Karpas-422 (cell line): Measurements from ENCODE around the gene MSRB3. TPM values are rescaled to one million over a fixed set of nuclear protein-coding genes. Genes with fewer than 3 reads are reported as not detected.

Experiments
- DNase-seq: peaks from one replicate; pipeline ENCODE4 v3.0.0-alpha.2; 2015
- H2AFZ ChIP-seq: fragments of 200-600 bp; sonication (generic); 2 replicates; pipeline ENCODE4 v1.6.1; 2014; ENCODE audit warnings: antibody characterized with exemption, low read length, mixed read lengths
- H3K27ac ChIP-seq: fragments of 200-600 bp; sonication (generic); 2 replicates; pipeline ENCODE4 v1.5.1; 2014; ENCODE audit warnings: mild to moderate bottlenecking, low read length, moderate library complexity
- H3K27me3 ChIP-seq: fragments of 200-600 bp; sonication (generic); 2 replicates; pipeline ENCODE4 v1.6.1; 2014; ENCODE audit warnings: low read length, mixed read lengths
- H3K36me3 ChIP-seq: fragments of 200-600 bp; sonication (generic); 2 replicates; pipeline ENCODE4 v1.6.1; 2014; ENCODE audit warnings: low read length, mixed read lengths; ENCODE audit not compliant: insufficient read depth
- H3K4me1 ChIP-seq: fragments of 200-600 bp; sonication (generic); 2 replicates; pipeline ENCODE4 v1.6.1; 2014; ENCODE audit warnings: mild to moderate bottlenecking, low read length, mixed read lengths
- H3K4me2 ChIP-seq: fragments of 200-600 bp; sonication (generic); 2 replicates; pipeline ENCODE4 v1.6.1; 2014; ENCODE audit warnings: low read length, low read depth, mild to moderate bottlenecking; ENCODE audit not compliant: poor library complexity, severe bottlenecking
- H3K4me3 ChIP-seq: fragments of 200-600 bp; sonication (generic); 2 replicates; pipeline ENCODE4 v1.5.1; 2014; ENCODE audit warnings: mild to moderate bottlenecking, antibody characterized with exemption, low read length, mixed read lengths
- H3K79me2 ChIP-seq: fragments of 200-600 bp; sonication (generic); 2 replicates; pipeline ENCODE4 v1.6.1; 2014; ENCODE audit warnings: mild to moderate bottlenecking, low read length, mixed read lengths
- H3K9ac ChIP-seq: fragments of 200-600 bp; sonication (generic); 2 replicates; pipeline ENCODE4 v1.6.0; 2014; ENCODE audit warnings: low read length
- H3K9me2 ChIP-seq: fragments of 200-600 bp; sonication (generic), shearing (Covaris generic); replicated peaks from 2 replicates; pipeline ENCODE4 v1.6.0; 2014; ENCODE audit warnings: mild to moderate bottlenecking, low read length, moderate library complexity; ENCODE audit not compliant: insufficient read depth
- H3K9me3 ChIP-seq: fragments of 300-700, 200-600 bp; sonication (generic); 2 replicates; pipeline ENCODE4 v1.6.1; 2014; ENCODE audit warnings: low read length, mixed read lengths
- H4K20me1 ChIP-seq: fragments of 200-600 bp; sonication (generic); 2 replicates; pipeline ENCODE4 v1.6.1; 2014; ENCODE audit warnings: mild to moderate bottlenecking, antibody characterized with exemption, low read length, low read depth; ENCODE audit not compliant: insufficient read depth
- total RNA-seq: library from RNA; depleted of rRNA; stranded (reverse); fragments of >200 nt; shearing (Covaris generic); gene quantifications from 2 replicates; pipeline ENCODE4 v1.2.3, GENCODE V29; 2014; ENCODE audit warnings: low replicate concordance

MSRB3 gene
- total RNA-seq, 1 experiment from 2014 or later: not detected

DNA sequence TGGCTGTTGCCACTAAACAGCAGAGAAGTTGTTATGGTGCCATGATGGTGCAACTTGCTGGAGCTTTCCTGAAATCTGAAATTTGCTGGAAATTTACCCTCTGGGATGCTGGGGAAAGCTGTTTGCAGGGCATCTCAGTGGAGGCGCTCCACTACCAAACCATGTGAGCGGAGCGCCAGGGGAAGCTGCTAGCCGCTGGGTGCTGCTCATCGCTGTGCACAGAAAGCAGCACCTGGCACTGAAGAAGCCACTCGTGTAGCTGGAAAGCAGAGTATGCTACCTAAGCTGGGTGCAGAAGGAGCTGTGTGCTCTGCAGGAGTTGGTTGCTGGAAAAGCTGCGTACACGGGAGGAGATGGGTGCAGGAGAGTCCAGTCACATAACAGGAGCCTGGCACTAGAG lies 53.0 kb downstream of the MSRB3 start:
- DNase-seq: no peak

DNA sequence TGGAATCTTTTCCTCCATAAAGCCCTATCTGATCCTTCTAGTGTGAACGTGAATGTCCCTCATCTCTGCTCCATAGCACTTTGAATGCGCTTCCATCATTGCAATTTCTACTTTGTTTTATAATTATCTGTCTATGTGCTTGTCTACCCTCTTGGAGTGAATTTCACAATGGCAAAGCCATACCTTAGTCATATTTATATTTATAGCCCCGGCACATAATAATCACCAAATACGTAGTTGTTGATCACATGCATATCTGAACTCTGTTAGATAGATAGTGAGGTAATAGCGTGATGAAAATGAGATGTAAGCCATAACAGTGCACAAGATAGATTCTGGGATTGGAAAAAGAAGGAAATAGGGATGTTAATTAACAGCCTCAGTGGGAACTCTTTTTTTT lies 55.2 kb downstream of the MSRB3 start:
- Histone ChIP-seq H2AFZ (no peak overlapping the region), H4K20me1 (no peaks in the 10 kb centered on the region), H3K4me1 (no peaks in the 10 kb centered on the region), H3K9me3 (no peaks in the 10 kb centered on the region), H3K36me3 (no peaks in the 10 kb centered on the region), H3K9ac (no peak overlapping the region), H3K79me2 (no peaks in the 10 kb centered on the region), H3K27ac (no peak overlapping the region), H3K4me3 (no peak overlapping the region), H3K27me3 (no peaks in the 10 kb centered on the region), H3K9me2 (no peaks in the 10 kb centered on the region), H3K4me2 (no peak overlapping the region)
- DNase-seq: no peak

More for the DNA sequence above, 53.0 kb downstream of the MSRB3 start:
- no peaks in the 10 kb centered on the region for H4K20me1 ChIP-seq
- no peak overlapping the region for H2AFZ ChIP-seq
- no peaks in the 10 kb centered on the region for H3K36me3 ChIP-seq
- H3K9me2 ChIP-seq: no peaks in the 10 kb centered on the region
- H3K4me1 ChIP-seq: no peaks in the 10 kb centered on the region
- H3K79me2 ChIP-seq: no peaks in the 10 kb centered on the region
- H3K9ac ChIP-seq: no peak overlapping the region
- no peak overlapping the region for H3K4me3 ChIP-seq
- H3K9me3 ChIP-seq: no peaks in the 10 kb centered on the region
- H3K27me3 ChIP-seq: no peaks in the 10 kb centered on the region
- H3K4me2 ChIP-seq: no peak overlapping the region
- H3K27ac ChIP-seq: no peak overlapping the region

GRCh38 chr12:65334521-65334920 lies 56.0 kb downstream of the MSRB3 start:
- no peak overlapping the region for H3K4me2 ChIP-seq
- no peaks in the 10 kb centered on the region for H3K4me1 ChIP-seq
- no peak overlapping the region for H2AFZ ChIP-seq
- H4K20me1 ChIP-seq: no peaks in the 10 kb centered on the region
- H3K4me3 ChIP-seq: no peak overlapping the region
- H3K9me3 ChIP-seq: no peaks in the 10 kb centered on the region
- H3K27me3 ChIP-seq: no peaks in the 10 kb centered on the region
- no peaks in the 10 kb centered on the region for H3K9me2 ChIP-seq
- no peaks in the 10 kb centered on the region for H3K36me3 ChIP-seq
- DNase-seq: no peak
- no peak overlapping the region for H3K27ac ChIP-seq
- H3K9ac ChIP-seq: no peak overlapping the region
- H3K79me2 ChIP-seq: no peaks in the 10 kb centered on the region

- Histone ChIP-seq H4K20me1 (no peaks in the 10 kb centered on the region), H3K9me3 (no peaks in the 10 kb centered on the region), H3K9me2 (no peaks in the 10 kb centered on the region), H3K79me2 (no peaks in the 10 kb centered on the region), H2AFZ (no peak overlapping the region), H3K36me3 (no peaks in the 10 kb centered on the region), H3K27ac (no peak overlapping the region), H3K4me2 (no peak overlapping the region), H3K27me3 (no peaks in the 10 kb centered on the region), H3K4me3 (no peak overlapping the region), H3K4me1 (no peaks in the 10 kb centered on the region), H3K9ac (no peak overlapping the region)
- DNase-seq: no peak
Observed at GRCh38 chr12:65335021-65335714, 56.7 kb downstream of the MSRB3 start.

GRCh38 chr12:65335981-65336380 lies 57.5 kb downstream of the MSRB3 start:
- Histone ChIP-seq H3K4me2 (no peak overlapping the region), H3K4me3 (no peak overlapping the region), H3K27me3 (no peaks in the 10 kb centered on the region), H3K36me3 (no peaks in the 10 kb centered on the region), H2AFZ (no peak overlapping the region), H3K9ac (no peak overlapping the region), H4K20me1 (no peaks in the 10 kb centered on the region), H3K27ac (no peak overlapping the region), H3K9me3 (no peaks in the 10 kb centered on the region), H3K9me2 (no peaks in the 10 kb centered on the region), H3K4me1 (no peaks in the 10 kb centered on the region), H3K79me2 (no peaks in the 10 kb centered on the region)
- DNase-seq: no peak

GRCh38 chr12:65339161-65339560 lies 60.7 kb downstream of the MSRB3 start:
- H3K4me1 ChIP-seq: no peaks in the 10 kb centered on the region
- no peak overlapping the region for H3K4me2 ChIP-seq
- H2AFZ ChIP-seq: no peak overlapping the region
- no peaks in the 10 kb centered on the region for H3K9me2 ChIP-seq
- no peaks in the 10 kb centered on the region for H3K27me3 ChIP-seq
- H4K20me1 ChIP-seq: no peaks in the 10 kb centered on the region
- H3K36me3 ChIP-seq: no peaks in the 10 kb centered on the region
- H3K9ac ChIP-seq: no peak overlapping the region
- H3K9me3 ChIP-seq: no peaks in the 10 kb centered on the region
- H3K4me3 ChIP-seq: no peak overlapping the region
- no peak overlapping the region for H3K27ac ChIP-seq
- no peak for DNase-seq
- no peaks in the 10 kb centered on the region for H3K79me2 ChIP-seq

DNA sequence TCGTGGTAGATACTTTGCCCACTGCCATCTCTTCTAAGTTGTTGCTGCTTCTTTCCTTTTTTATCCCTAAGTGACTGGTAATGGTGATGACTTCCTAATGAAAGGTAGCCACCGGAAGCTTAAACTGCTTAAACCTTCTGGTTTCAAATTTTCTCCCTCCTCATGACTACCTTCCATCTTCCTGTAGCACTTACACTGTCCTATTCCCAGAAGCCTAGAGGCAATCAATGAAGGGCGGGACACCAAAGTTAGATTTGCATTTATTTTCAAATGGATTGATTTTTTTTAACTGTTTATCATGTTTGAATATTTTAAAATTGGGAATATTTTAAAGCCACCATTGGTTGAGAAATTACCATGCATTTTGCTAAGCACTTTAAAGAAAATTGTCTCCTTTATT lies 64.7 kb downstream of the MSRB3 start:
- H3K9ac ChIP-seq: no peak overlapping the region
- no peaks in the 10 kb centered on the region for H3K36me3 ChIP-seq
- no peak overlapping the region for H3K4me2 ChIP-seq
- H3K79me2 ChIP-seq: no peaks in the 10 kb centered on the region
- H3K4me1 ChIP-seq: no peaks in the 10 kb centered on the region
- no peak overlapping the region for H2AFZ ChIP-seq
- no peak for DNase-seq
- no peaks in the 10 kb centered on the region for H3K9me3 ChIP-seq
- no peaks in the 10 kb centered on the region for H3K27me3 ChIP-seq
- H3K27ac ChIP-seq: no peak overlapping the region
- no peaks in the 10 kb centered on the region for H3K9me2 ChIP-seq
- H3K4me3 ChIP-seq: no peak overlapping the region
- H4K20me1 ChIP-seq: no peaks in the 10 kb centered on the region

GRCh38 chr12:65343801-65344200 lies 65.3 kb downstream of the MSRB3 start:
- Histone ChIP-seq H4K20me1 (no peaks in the 10 kb centered on the region), H3K4me1 (no peaks in the 10 kb centered on the region), H3K4me2 (no peak overlapping the region), H2AFZ (no peak overlapping the region), H3K9me3 (no peaks in the 10 kb centered on the region), H3K36me3 (no peaks in the 10 kb centered on the region), H3K4me3 (no peak overlapping the region), H3K9me2 (no peaks in the 10 kb centered on the region), H3K9ac (no peak overlapping the region), H3K27ac (no peak overlapping the region), H3K79me2 (no peaks in the 10 kb centered on the region), H3K27me3 (no peaks in the 10 kb centered on the region)
- DNase-seq: no peak
